GM19455 (cell line): ENCODE results near the gene BSN.

Experiments
- ATAC-seq: cut with Tn5 transposase; IDR thresholded peaks from one replicate; pipeline ENCODE4 v1.9.1; 2021; ENCODE audit not compliant: unreplicated experiment

The BSN gene

DNA sequence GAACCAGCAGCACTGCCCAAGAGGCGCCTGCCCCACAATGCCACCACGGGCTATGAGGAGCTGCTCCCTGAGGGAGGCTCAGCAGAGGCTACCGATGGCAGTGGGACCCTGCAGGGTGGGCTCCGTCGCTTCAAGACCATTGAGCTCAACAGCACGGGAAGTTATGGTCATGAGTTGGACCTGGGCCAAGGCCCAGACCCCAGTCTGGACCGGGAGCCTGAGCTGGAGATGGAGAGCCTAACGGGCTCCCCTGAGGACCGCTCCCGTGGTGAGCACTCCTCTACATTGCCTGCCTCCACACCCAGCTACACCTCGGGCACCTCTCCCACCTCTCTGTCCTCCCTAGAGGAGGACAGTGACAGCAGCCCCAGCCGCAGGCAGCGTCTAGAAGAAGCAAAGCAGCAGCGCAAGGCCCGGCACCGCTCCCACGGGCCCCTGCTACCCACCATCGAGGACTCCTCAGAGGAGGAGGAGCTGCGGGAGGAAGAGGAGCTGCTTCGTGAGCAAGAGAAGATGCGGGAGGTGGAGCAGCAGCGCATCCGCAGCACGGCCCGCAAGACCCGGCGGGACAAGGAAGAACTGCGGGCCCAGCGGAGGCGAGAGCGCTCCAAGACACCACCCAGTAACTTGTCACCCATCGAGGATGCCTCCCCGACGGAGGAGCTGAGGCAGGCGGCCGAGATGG lies 98.1 kb downstream of the BSN start:
- no peak for ATAC-seq

DNA sequence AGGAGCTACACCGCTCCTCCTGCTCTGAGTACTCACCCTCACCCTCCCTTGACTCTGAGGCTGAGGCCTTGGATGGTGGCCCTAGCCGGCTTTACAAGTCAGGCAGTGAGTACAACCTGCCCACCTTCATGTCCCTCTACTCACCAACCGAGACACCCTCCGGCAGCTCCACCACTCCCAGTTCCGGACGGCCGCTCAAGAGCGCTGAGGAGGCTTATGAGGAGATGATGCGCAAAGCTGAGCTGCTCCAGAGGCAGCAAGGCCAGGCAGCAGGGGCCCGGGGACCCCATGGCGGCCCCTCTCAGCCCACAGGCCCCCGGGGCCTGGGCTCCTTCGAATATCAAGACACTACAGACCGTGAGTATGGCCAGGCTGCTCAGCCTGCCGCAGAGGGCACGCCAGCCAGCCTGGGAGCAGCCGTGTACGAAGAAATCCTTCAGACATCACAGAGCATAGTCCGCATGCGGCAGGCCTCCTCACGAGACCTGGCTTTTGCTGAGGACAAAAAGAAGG lies 98.7 kb downstream of the BSN start:
- no peak for ATAC-seq

DNA sequence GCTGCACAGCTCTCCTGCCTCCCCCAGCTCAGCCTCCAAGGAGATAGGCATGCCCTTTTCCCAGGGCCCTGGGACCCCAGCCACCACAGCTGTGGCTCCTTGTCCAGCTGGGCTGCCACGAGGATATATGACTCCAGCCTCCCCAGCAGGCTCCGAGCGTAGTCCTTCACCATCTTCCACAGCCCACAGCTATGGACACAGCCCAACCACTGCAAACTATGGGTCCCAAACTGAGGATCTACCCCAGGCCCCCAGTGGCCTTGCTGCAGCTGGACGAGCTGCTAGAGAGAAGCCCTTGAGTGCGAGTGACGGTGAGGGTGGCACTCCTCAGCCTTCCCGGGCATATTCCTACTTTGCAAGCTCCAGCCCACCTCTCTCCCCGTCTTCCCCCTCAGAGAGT lies 99.3 kb downstream of the BSN start:
- no peak for ATAC-seq

DNA sequence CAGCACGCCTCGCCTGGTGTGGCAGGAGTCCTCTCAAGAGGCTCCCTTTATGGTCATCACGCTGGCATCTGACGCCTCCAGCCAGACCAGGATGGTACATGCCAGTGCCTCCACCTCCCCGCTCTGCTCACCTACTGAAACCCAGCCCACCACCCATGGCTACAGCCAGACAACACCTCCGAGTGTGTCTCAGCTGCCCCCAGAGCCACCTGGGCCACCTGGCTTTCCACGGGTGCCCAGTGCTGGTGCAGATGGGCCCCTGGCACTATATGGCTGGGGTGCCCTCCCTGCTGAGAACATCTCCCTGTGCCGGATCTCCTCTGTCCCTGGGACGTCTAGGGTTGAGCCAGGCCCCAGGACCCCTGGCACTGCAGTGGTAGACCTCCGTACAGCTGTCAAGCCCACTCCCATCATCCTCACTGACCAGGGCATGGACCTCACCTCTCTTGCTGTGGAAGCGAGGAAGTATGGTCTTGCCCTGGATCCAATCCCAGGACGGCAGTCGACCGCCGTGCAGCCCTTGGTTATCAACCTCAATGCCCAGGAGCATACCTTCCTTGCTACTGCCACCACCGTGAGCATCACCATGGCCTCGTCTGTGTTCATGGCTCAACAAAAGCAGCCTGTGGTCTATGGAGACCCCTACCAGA lies 100.0 kb downstream of the BSN start:
- ATAC-seq = no peak

GRCh38 chr3:49654955-49655556 lies 100.8 kb downstream of the BSN start:
- ATAC-seq = no peak

- no peak for ATAC-seq
Observed at GRCh38 chr3:49655731-49656285, 101.5 kb downstream of the BSN start.

DNA sequence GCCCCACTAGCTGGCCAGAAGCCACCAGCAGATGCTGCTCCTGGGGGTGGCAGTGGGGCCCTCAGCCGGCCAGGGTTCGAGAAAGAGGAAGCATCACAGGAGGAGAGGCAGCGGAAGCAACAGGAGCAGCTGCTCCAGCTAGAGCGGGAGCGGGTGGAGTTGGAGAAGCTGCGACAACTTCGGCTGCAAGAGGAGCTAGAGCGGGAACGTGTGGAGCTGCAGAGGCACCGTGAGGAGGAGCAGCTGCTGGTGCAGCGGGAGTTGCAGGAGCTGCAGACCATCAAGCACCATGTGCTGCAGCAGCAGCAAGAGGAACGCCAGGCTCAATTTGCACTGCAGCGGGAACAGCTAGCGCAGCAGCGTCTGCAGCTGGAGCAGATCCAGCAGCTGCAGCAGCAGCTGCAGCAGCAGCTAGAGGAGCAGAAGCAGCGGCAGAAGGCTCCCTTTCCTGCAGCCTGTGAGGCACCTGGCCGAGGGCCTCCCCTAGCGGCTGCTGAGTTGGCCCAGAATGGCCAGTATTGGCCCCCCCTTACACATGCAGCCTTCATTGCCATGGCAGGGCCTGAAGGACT lies 102.3 kb downstream of the BSN start:
- ATAC-seq = no peak

- no peak for ATAC-seq
Observed at GRCh38 chr3:49657208-49657915, 103.1 kb downstream of the BSN start.

- no peak for ATAC-seq
Observed at GRCh38 chr3:49658711-49659110, 104.4 kb downstream of the BSN start.

DNA sequence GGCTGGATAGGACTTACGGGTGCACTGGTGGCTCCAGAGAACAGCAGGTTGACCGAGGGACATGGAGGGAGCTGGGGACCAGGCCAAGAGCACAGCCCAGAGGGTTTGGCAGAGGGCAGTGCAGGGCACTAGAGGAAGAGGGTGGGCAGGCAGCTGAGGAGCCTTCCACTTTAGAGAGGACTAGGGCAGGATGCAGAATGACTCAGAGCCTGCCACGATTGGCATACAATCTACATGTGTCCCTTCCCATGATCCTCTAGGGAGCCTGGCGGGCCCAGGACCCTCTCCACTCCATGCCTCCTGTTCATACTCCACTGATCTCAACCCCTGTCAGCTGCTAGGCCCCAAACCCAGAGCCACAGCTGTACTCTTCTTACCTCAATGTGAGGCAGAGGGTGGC lies 105.5 kb downstream of the BSN start:
- ATAC-seq = no peak

DNA sequence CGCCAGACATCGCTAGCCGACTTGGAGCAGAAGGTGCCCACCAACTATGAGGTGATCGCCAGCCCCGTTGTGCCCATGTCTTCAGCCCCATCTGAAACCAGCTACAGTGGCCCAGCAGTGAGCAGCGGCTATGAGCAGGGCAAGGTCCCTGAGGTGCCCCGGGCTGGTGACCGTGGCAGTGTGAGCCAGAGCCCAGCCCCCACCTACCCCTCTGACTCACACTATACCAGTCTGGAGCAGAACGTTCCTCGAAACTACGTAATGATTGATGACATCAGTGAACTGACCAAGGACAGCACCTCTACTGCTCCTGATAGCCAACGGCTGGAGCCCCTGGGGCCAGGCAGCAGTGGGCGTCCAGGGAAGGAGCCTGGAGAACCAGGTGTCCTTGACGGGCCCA lies 107.0 kb downstream of the BSN start:
- no peak for ATAC-seq

DNA sequence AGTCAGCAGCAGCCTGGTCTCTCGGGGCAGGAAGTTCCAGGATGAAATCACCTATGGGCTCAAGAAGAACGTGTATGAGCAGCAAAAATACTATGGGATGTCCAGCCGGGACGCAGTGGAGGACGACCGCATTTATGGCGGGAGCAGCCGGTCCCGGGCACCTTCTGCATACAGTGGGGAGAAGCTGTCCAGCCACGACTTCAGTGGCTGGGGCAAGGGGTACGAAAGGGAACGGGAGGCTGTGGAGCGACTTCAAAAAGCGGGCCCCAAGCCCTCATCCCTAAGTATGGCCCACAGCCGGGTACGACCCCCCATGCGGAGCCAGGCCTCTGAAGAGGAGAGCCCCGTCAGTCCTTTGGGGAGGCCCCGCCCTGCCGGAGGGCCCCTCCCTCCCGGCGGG lies 107.7 kb downstream of the BSN start:
- no peak for ATAC-seq

GRCh38 chr3:49662720-49663413 lies 108.6 kb downstream of the BSN start:
- ATAC-seq = no peak

DNA sequence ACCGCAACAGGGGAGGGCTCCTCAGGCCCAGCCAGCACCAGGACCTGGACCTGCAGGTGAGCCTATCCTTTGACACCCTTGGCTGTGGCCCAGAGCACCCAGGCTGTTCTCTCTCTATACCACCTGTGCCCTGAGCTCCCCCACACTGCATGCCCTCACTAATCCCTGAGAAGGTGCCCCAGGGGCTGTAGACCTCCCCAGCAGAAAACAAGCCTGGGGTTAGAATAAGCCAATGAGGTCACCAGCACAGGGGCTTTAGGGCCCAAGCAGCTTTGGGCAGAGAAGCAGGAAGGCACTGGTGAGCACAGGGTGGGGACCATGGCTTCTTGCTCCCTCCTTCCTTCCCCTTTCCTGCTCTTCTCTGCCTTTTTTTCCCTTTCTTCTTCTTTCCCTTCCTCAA lies 109.6 kb downstream of the BSN start:
- ATAC-seq = no peak

DNA sequence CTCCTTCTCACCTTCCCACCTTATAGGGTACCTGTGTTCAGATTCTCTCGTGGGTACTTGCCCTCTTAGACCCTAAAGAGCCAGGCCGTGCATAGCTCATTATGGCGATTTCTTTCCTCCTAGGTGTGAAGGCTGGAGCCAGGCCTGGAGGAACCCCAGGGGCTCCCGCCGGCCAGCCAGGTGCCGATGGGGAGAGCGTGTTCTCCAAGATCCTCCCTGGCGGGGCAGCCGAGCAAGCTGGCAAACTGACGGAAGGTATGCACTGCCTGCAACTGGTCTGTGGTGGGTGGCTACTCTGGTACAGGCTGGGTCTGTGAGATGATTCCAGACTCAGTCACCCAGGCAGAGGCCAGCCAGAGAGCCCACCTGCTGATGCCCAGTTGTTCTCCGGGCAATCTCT lies 110.0 kb downstream of the BSN start:
- ATAC-seq = no peak

DNA sequence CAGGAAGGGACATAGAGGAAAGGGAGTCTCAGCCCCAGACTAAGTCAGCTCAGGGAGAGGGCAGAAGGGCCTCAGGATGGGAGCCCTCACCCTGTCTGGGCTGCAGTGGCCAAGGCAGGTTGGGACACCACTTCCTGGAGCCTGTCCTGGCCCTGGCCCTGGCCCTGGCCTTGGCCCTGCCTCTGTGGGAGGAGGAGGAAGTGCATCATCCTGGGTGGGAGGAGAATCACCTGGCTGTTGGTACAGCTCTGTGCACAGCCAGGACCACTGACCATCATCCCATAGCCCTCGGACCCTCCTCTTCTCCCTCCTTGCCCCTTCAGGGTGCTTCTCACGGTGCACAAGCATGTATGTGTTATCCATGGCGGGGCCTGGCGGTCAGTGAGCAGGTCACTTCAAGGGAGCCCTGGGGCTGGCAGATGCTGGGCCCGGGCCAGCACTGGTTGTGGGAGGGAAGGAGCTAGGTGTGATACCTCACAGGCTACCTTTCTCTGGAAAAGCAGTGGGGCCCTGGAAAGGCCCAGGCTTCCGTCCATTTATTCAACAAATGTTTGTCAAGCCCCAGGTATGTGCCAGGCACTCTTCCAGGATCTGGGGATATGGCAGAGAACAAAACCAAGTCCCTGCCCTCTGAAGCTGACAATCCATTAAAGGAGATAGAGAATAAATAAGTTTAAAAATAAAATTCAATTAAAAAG lies 111.7 kb downstream of the BSN start:
- no peak for ATAC-seq

DNA sequence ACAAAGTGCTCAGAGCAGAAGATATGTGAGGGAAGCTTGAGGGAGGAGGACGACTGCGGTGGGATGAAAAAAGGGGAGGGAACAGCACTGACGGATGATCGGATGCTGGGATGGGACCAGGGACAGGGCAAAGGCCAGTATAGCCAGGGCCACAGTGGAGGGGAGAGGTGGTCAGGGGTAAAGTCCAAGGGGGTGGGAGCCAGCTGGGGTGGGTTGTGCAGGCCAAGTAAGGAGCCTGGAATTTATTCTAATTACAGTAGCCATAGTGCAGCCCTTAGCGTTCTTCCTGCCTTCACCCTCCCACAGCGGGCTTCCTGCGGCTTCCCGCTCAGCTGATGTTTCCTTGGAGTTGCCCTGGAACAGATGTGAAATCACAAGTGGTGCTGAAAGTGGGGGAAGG lies 112.3 kb downstream of the BSN start:
- no peak for ATAC-seq

- no peak for ATAC-seq
Observed at GRCh38 chr3:49667701-49668413, 113.6 kb downstream of the BSN start.

GRCh38 chr3:49668414-49668797 lies 114.1 kb downstream of the BSN start:
- ATAC-seq = no peak
